GM18861 (cell line): Measurements from ENCODE around the gene COX7A2L.

ENCODE experiments used
- ATAC-seq: cut with Tn5 transposase; IDR thresholded peaks from one replicate; pipeline ENCODE4 v1.9.1; 2021; ENCODE audit not compliant: unreplicated experiment

Gene COX7A2L

GRCh38 chr2:42321452-42322064, 39.5 kb downstream of the COX7A2L start:
- ATAC-seq = no peak

GRCh38 chr2:42319265-42319664, 41.8 kb downstream of the COX7A2L start:
- ATAC-seq = no peak

- no peak for ATAC-seq
These were observed 43.1 kb downstream of the COX7A2L start for GRCh38 chr2:42317945-42318344.

- no peak for ATAC-seq
These were observed 43.5 kb downstream of the COX7A2L start for GRCh38 chr2:42317486-42317885.

GRCh38 chr2:42316910-42317309, 44.1 kb downstream of the COX7A2L start:
- no peak for ATAC-seq

GRCh38 chr2:42315844-42316470, 45.1 kb downstream of the COX7A2L start:
- ATAC-seq = no peak

- no peak for ATAC-seq
These were observed 46.0 kb downstream of the COX7A2L start for GRCh38 chr2:42314892-42315468.

- ATAC-seq = no peak
These were observed 48.9 kb downstream of the COX7A2L start for GRCh38 chr2:42312106-42312505.

- no peak for ATAC-seq
These were observed 51.0 kb downstream of the COX7A2L start for GRCh38 chr2:42310007-42310515.

GRCh38 chr2:42309366-42309765, 51.7 kb downstream of the COX7A2L start:
- ATAC-seq = no peak

- ATAC-seq = no peak
These were observed 53.8 kb downstream of the COX7A2L start for GRCh38 chr2:42307180-42307579.

- no peak for ATAC-seq
These were observed 56.8 kb downstream of the COX7A2L start for GRCh38 chr2:42304059-42304713.

GRCh38 chr2:42303252-42303651, 57.8 kb downstream of the COX7A2L start:
- no peak for ATAC-seq

GRCh38 chr2:42300527-42300926, 60.5 kb downstream of the COX7A2L start:
- no peak for ATAC-seq
